Activated CD4-positive, alpha-beta T cell treated with anti-CD3 and anti-CD28 coated beads for 24 hours (primary cell): ENCODE data around the gene SGMS2.
A peak's percentile ranks its signal among the peaks of the same experiment; 100 is the strongest.
"Not testable (repeated sequence)": the region's sequence is repeated elsewhere in the genome, so short reads cannot be mapped to it uniquely, and the experiment has no call there.

Source experiments
- DNase-seq, 2 donors: peaks; one replicate each; pipeline ENCODE4 v3.0.0-alpha.2; 2020; ENCODE audit warnings: low read depth in 2 of 2

Gene SGMS2

GRCh38 chr4:107906458-107907100 is 81.8 kb downstream of the SGMS2 start:
- DNase-seq = no peak

DNA sequence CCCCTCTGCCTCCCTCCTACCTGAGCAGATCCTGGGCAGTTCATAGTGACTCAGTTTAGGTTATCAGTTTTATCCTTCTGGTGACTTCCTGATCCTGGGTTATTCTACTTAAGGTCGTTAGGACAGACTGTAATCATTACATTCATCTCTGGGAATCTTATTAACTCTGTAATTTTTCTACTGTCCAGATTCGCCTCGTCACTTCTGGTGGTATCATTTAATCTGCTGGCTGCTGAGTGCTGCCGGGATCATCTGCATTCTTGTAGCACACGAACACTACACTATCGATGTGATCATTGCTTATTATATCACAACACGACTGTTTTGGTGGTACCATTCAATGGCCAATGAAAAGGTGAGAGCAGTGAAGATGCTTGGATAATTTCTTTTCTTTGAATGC is 83.6 kb downstream of the SGMS2 start:
- DNase-seq = no peak

DNA sequence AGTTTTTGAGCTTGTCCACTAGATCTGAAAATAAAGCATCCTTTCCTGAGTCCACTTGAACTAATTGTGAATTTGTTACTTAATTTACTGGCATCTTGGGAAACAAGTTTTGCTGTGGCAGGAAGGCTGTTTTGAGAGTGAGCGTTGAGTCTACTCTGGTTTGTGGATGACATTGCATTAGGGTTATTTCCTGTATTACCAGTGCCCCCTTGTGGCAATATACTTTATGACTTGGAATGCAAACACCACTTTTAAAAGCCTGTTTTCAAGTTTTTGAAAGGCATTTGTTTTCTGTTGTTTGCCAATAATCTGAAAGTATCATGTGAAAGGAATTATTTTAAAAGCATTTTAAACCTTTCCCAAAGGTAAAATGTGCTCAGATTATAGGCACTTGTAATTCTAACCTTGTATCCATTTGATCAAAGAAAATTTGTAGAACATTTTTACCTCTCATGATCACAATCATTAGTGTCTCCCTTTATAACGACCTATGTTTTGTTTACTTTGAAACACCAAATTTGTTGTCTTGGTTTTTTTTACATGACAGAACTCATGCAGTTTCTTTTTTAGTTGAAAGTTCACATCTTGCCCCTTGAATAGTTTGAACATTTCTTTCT is 88.7 kb downstream of the SGMS2 start:
- peak in 1 of 2 donors; percentile 41 for DNase-seq

- no peak for DNase-seq
These were observed 90.5 kb downstream of the SGMS2 start for GRCh38 chr4:107915220-107915619.

- DNase-seq = no peak
These were observed 91.9 kb downstream of the SGMS2 start for GRCh38 chr4:107916623-107917022.

DNA sequence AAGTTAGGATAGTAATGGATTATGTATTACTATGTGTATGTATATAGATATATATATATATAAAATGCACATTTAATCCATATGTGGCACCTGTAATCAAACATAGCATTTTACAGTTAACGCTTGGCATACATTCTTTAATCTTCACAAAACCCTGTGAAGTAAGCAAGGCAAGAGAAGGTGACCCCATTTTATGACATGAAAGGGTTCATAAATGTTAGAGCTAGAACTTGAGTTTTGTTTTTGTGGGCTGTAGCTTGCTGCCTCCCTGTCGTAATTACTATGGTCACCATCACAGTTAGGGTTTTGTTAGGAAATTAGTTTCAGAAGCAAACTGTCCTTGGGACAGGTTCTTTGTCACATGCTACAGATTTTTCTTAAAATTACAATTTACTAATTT is 92.8 kb downstream of the SGMS2 start:
- DNase-seq = no peak

DNA sequence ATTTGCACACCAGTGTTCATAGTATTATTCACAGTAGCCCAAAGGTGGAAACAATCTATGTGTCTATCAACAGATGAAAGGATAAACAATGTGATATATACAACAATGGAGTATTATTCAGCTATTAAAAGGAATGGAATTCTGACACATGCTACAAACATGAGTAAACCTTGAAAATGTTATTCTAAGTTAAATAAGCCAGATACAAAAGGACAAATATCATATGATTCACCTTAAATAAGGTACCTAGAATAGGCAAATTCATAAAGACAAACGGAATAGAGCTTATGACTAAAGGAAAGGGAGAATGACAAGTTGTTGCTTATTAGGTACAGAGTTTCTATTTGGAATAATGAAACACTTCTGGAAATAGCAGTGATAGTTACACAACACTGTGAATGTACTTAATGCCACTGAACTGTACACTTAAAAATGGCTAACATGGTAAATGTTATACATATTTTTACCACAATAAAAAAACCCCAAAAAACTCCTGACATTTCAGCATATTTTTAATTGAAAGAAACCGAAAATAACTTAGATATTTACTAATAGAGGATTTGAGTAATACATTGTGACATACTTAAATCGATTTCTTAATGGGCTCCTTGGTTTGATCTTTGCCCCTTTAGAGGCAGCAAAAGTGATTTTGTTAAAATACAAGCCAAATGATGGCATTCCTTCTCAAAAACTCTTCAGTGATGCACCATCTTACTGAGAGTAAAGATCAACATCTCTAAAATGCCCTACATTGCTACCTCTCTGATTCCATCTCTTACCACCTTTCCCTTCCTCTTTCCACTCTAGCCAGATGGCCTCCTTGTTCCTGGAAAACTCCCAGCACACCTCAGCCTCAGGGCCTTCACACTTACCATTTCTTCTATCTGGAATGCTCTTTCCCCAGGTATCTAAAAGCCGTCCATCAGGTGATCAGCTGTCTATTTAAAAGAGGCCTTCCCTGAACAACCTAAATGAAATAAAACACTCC is 98.0 kb downstream of the SGMS2 start:
- no peak for DNase-seq

- DNase-seq = not testable (repeated sequence)
These were observed 101.0 kb downstream of the SGMS2 start for GRCh38 chr4:107925713-107926112.

DNA sequence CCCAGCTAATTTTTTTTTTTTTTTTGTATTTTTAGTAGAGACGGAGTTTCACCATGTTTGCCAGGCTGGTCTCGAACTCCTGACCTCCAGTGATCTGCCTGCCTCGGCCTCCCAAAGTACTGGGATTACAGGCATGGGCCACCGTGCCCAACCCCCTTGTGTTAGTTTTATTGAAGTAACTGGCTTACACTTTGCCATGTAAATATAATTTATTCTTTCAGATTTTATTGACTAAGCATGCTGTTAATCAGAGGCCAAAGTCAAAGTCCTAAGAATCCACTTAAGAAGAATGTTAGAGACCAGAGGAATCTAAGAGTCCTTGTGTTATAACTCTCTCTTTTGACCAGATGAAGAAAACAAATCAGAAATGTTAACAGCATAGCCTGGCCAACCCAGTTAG is 102.1 kb downstream of the SGMS2 start:
- DNase-seq = not testable (repeated sequence)

DNA sequence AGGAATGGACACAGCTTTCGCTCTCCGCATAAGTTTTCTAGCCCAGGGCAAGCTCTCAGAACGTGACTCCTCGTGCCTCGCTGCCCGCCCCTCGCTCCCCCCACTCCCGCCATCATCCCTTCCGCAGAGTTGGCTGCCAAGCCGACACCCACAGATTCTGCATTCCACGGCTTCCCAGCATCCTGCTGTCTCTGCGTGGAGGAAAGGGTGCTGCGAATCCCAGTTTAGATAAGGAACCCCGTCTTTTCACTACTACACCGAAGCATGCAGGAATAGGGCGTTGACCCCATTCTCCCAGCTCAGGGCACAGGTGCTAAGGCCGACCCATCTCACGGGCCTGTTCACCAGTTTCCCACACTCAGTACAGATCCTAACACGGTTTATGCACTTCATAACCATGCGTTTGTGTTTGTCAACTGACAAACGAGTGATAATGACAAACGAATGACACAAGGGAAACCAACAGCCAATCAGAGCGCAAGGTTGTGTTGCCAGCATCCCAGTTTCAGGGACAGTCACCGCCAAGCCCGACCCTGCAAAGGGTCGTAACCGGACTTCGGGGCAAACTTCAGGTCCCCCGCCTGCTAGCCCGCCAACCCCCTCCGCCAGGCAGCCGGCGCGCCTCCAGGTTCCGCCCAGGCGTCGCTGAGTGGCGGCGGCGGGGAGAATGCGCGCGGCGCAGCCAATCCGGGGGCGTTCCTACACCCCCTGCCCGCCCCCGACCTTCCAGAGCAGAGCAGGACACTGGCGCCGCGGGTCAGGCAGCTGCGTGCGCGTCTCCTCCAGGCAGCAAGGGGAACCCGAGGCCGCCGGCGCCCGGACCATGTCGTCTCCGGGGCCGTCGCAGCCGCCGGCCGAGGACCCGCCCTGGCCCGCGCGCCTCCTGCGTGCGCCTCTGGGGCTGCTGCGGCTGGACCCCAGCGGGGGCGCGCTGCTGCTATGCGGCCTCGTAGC is 106.4 kb downstream of the SGMS2 start, which contains the start of gene CYP2U1:
TSS of gene CYP2U1 (plus strand) at position 729 of the 954 bp plus-strand sequence. CDS start at position 824, 95 bp downstream.
- peak; percentile 59 to 68 for DNase-seq

- peak in 1 of 2 donors; percentile 10 for DNase-seq
These were observed 107.1 kb downstream of the SGMS2 start for GRCh38 chr4:107931775-107932321.

DNA sequence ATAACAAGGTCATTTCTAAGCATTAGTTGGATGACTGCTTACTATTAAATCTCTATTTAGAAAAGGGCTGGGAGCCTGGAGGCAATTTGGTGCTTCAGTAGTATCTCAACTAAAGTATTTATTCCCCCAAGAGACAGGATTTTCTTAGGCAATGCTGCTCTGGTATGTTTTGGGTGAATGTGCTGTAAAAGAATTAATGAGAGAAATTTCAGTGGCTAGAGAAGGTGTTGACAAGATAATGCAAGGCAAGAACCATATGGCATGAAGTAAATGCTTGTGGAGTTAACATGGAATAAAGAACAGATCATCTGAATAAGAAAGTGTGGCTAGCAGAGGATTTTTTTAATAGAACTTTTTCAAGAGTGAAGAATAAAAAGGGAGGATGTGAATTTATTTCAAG is 110.5 kb downstream of the SGMS2 start:
- no peak for DNase-seq

DNA sequence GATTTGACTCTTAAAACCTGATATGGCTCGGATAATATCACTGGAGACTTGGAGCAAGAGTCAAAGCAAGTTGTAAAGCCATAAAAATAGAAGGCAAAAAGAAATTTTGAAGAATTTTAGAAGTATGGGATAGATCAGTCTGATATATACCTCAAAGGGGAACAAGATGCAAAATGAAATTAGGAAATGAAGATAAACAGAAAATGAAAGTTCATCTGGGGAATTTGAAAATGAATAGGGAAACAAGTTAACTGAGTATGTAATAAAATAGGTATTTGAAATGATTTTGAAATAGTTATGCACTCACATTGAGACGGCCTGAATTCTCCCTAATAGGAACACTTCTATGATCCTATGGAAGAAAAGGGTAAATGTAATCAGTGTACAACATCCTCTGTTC is 112.3 kb downstream of the SGMS2 start:
- no peak for DNase-seq

- DNase-seq = no peak
These were observed 114.6 kb downstream of the SGMS2 start for GRCh38 chr4:107939307-107939706.

DNA sequence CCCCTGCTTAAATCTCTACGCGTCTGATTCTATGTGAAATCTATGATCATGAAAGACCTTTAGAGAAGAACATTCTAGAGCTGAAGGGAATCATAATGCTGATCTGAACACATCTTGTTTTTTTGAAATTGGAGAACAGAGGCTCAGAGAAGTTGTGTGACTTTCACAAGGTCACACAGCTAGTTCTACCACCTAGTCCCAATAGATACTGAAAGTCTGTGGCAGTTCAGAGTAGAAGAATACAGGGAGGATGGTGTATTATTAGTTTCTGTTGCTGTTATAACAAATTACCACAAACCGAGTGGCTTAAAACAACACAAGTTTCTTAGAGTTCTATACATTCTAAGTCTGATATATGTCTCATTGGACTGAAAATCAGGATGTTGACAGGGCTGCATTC is 121.1 kb downstream of the SGMS2 start:
- DNase-seq = no peak

DNA sequence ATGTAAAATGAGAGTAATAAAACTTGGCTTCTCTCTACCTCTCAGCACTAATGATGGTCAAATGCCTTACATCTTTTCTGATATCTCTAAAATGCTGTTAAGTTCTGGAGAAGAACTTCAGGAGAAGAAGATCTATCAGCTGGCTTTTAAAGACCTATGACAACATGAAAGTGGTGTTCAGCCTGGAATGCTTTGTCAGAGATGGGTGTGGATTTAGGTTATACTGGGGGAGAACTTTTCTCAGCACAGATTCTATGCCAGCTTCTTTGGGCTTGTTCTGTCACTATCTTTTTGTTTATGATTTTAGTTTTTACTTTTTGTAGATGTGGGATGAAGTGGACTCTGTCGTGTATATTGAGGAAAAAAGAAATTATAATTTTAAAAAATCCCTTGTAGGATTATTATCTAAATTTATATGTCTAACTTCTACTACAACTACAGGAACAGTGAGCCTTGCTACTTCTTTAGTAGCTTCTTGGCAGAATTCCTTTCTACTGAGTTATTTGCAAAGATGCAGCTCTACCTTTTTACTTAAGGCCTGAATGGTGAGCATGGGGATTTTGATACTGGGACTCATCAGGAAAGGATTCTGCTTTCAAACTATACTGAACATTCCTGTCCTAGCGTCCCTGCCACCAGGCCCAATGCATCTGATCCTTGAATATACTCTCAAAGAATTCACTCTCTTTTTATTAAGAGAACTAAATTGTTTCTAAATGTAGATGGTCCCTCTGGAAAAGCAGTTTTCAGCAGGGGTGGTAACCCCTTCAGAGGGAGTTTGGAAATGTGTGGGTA is 126.2 kb downstream of the SGMS2 start:
- no peak for DNase-seq

- DNase-seq = no peak
These were observed 126.8 kb downstream of the SGMS2 start for GRCh38 chr4:107951551-107951950.

DNA sequence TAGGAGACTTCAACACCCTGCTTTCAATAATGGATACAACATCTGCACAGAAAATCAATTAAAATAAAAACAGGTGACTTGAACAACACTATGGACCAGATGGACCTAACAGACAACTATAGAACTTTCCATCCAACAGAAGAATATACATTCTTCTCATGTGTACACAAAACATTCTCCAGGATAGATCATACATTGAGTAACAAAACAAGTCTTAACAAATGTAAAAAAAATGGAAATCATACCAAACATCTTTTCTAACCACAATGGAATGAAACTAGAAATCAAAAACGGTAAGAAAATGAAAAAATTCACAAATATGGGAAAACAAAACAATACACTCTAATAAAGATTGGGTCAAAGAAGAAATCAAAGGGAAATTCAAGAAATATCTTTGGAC is 131.3 kb downstream of the SGMS2 start:
- no peak for DNase-seq
